Motor neuron (in vitro differentiated cells): ENCODE results near the gene SPATA13. TPM values are rescaled to one million over a fixed set of nuclear protein-coding genes. Genes with fewer than 3 reads are reported as not detected.

Experiments
- ATAC-seq, 8 experiments: fragments of 200-7000 bp; cut with Tn5 transposase; replicated peaks in 6 of 8; 2 replicates each; pipeline ENCODE4 v1.8.0; 2021; ENCODE audit warnings: mild to moderate bottlenecking in 8 of 8, moderate library complexity in 8 of 8
- H3K27ac ChIP-seq, 2 donors: fragments of 250-450 bp; sonication (Bioruptor Pico); 2 replicates each; pipeline ENCODE4 v1.9.0; 2021; ENCODE audit warnings: antibody characterized with exemption in 2 of 2, mild to moderate bottlenecking in 2 of 2, moderate library complexity in 1 of 2
- H3K4me1 ChIP-seq, 2 donors: fragments of 250-450 bp; sonication (Bioruptor Pico); replicated peaks in 1 of 2; 2 replicates each; pipeline ENCODE4 v1.6.1; 2021; ENCODE audit warnings: antibody characterized with exemption in 2 of 2, mild to moderate bottlenecking in 2 of 2, moderate library complexity in 1 of 2
- H3K4me3 ChIP-seq, 5 donors: fragments of 250-450 bp; sonication (Bioruptor Pico); 2 replicates each; pipeline ENCODE4 v1.9.0; 2021; ENCODE audit warnings: antibody characterized with exemption in 5 of 5, mild to moderate bottlenecking in 5 of 5, moderate library complexity in 4 of 5
- WGBS, 10 experiments: fragments of 450-650 bp; shearing (Covaris generic); methylation state at CpG; one replicate each; pipeline ENCODE4 v1.0.0; 2022; 5-methylcytosine and 5-hydroxymethylcytosine counted together
- in situ Hi-C, 9 experiments: fragments of 400-800 bp; cut with MboI; loops; one replicate each; pipeline ENCODE4 v1.15.0; 2021; ENCODE audit warnings: low sequenced_read_pairs in 9 of 9, low pct_unique_long_range_greater_than_20kb in 2 of 9; ENCODE audit not compliant: unreplicated experiment in 9 of 9
- total RNA-seq, 8 experiments: library from RNA; unstranded; fragments of 300-600 nt; gene quantifications; 2 replicates each; pipeline versions ENCODE4 v1.2.3 to v1.2.4, GENCODE V29; 2022

The SPATA13 gene
- total RNA-seq, 8 experiments from 2014 or later = 1.3 to 25.2 (median 8.8) TPM

GRCh38 chr13:24234200-24234915, 73.8 kb downstream of the SPATA13 start:
- in situ Hi-C loops = loop anchor here in 1 of 9 experiments (25.0 kb wide), 1 partner anchor 197 kb away; no protein-coding TSS in a partner anchor
- no peak for ATAC-seq
- H3K4me1 ChIP-seq = peaks cover 0 to 3% of the 10 kb centered on the region in 2 donors
- no peak overlapping the region for H3K27ac ChIP-seq
- no peak overlapping the region for H3K4me3 ChIP-seq
- 46 to 95% (median 75%) methylated on average over 1 to 5 of the region's 5 CpGs; no CpG with 5 or more reads in 2 of the 10 experiments for WGBS, 10 experiments

GRCh38 chr13:24237356-24237755, 76.8 kb downstream of the SPATA13 start:
- Histone ChIP-seq H3K4me1 (peaks cover 0 to 3% of the 10 kb centered on the region in 2 donors), H3K4me3 (no peak overlapping the region), H3K27ac (no peak overlapping the region)
- ATAC-seq = no peak
- in situ Hi-C loops = loop anchor here in 1 of 9 experiments (25.0 kb wide), 1 partner anchor 200 kb away; no protein-coding TSS in a partner anchor
- WGBS, 10 experiments = 67 to 100% (median 100%) methylated on average over 1 of the region's 1 CpG; no CpG with 5 or more reads in 2 of the 10 experiments

GRCh38 chr13:24241336-24241735, 80.8 kb downstream of the SPATA13 start:
- Histone ChIP-seq H3K4me1 (no peaks in the 10 kb centered on the region), H3K27ac (no peak overlapping the region), H3K4me3 (no peak overlapping the region)
- in situ Hi-C loops = loop anchor here in 1 of 9 experiments (25.0 kb wide), 1 partner anchor 204 kb away; no protein-coding TSS in a partner anchor
- 73 to 100% (median 88%) methylated on average over 2 to 9 of the region's 10 CpGs; no CpG with 5 or more reads in 1 of the 10 experiments for WGBS, 10 experiments
- no peak for ATAC-seq

GRCh38 chr13:24242100-24242499, 81.6 kb downstream of the SPATA13 start:
- no peak overlapping the region for H3K27ac ChIP-seq
- ATAC-seq = peak in 3 of 8 experiments; percentile 79 to 90 (median 90)
- H3K4me3 ChIP-seq = no peak overlapping the region
- in situ Hi-C loops = loop anchor here in 1 of 9 experiments (25.0 kb wide), 1 partner anchor 205 kb away; no protein-coding TSS in a partner anchor
- WGBS, 10 experiments = 57 to 100% (median 93%) methylated on average over 1 to 5 of the region's 5 CpGs
- no peaks in the 10 kb centered on the region for H3K4me1 ChIP-seq

GRCh38 chr13:24243302-24243701, 82.8 kb downstream of the SPATA13 start:
- Histone ChIP-seq H3K27ac (no peak overlapping the region), H3K4me1 (no peaks in the 10 kb centered on the region), H3K4me3 (no peak overlapping the region)
- peak in 2 of 8 experiments; percentile 58 to 68 for ATAC-seq
- WGBS, 10 experiments = 71 to 100% (median 100%) methylated on average over 1 of the region's 2 CpGs; no CpG with 5 or more reads in 2 of the 10 experiments
- in situ Hi-C loops = loop anchor here in 1 of 9 experiments (25.0 kb wide), 1 partner anchor 206 kb away; no protein-coding TSS in a partner anchor

- H3K4me1 ChIP-seq = no peaks in the 10 kb centered on the region
- in situ Hi-C loops = loop anchor here in 1 of 9 experiments (25.0 kb wide), 1 partner anchor 208 kb away; no protein-coding TSS in a partner anchor
- WGBS, 10 experiments = 80 to 100% (median 91%) methylated on average over 1 to 6 of the region's 6 CpGs
- no peak for ATAC-seq
- no peak overlapping the region for H3K27ac ChIP-seq
- H3K4me3 ChIP-seq = no peak overlapping the region
Observed at GRCh38 chr13:24244802-24245201, 84.3 kb downstream of the SPATA13 start.

- 20 to 100% (median 87%) methylated on average over 1 to 5 of the region's 5 CpGs; no CpG with 5 or more reads in 2 of the 10 experiments for WGBS, 10 experiments
- H3K4me1 ChIP-seq = peaks cover 0 to 9% of the 10 kb centered on the region in 2 donors
- H3K27ac ChIP-seq = no peak overlapping the region
- no peak overlapping the region for H3K4me3 ChIP-seq
- ATAC-seq = no peak
- in situ Hi-C loops = loop anchor here in 1 of 9 experiments (25.0 kb wide), 1 partner anchor 210 kb away; no protein-coding TSS in a partner anchor
Observed at GRCh38 chr13:24247016-24247415, 86.5 kb downstream of the SPATA13 start.

GRCh38 chr13:24249624-24250023, 89.1 kb downstream of the SPATA13 start:
- 81 to 100% (median 93%) methylated on average over 2 to 6 of the region's 9 CpGs; no CpG with 5 or more reads in 3 of the 10 experiments for WGBS, 10 experiments
- peaks cover 0 to 9% of the 10 kb centered on the region in 2 donors for H3K4me1 ChIP-seq
- no peak overlapping the region for H3K27ac ChIP-seq
- no peak for ATAC-seq
- in situ Hi-C loops = loop anchor here in 1 of 9 experiments (25.0 kb wide), 1 partner anchor 212 kb away; no protein-coding TSS in a partner anchor
- H3K4me3 ChIP-seq = no peak overlapping the region

- 57 to 84% (median 76%) methylated on average over 4 to 7 of the region's 7 CpGs for WGBS, 10 experiments
- ATAC-seq = no peak
Observed at GRCh38 chr13:24250376-24251057, 90.0 kb downstream of the SPATA13 start.

GRCh38 chr13:24251525-24251924, 91.0 kb downstream of the SPATA13 start:
- WGBS, 10 experiments = 74 to 98% (median 83%) methylated on average over 4 to 9 of the region's 17 CpGs; no CpG with 5 or more reads in 5 of the 10 experiments
- H3K27ac ChIP-seq = no peak overlapping the region
- peaks cover 0 to 9% of the 10 kb centered on the region in 2 donors for H3K4me1 ChIP-seq
- H3K4me3 ChIP-seq = no peak overlapping the region
- ATAC-seq = no peak
- in situ Hi-C loops = no loop called here

More at GRCh38 chr13:24250376-24251057, 90.0 kb downstream of the SPATA13 start:
- in situ Hi-C loops = no loop called here
- Histone ChIP-seq H3K4me1 (peaks cover 0 to 9% of the 10 kb centered on the region in 2 donors), H3K27ac (no peak overlapping the region), H3K4me3 (no peak overlapping the region)

GRCh38 chr13:24252136-24252535, 91.6 kb downstream of the SPATA13 start:
- WGBS, 10 experiments = 0 to 96% (median 67%) methylated on average over 1 to 6 of the region's 6 CpGs; no CpG with 5 or more reads in 2 of the 10 experiments
- in situ Hi-C loops = no loop called here

GRCh38 chr13:24253520-24254145, 93.1 kb downstream of the SPATA13 start:
- H3K4me1 ChIP-seq = peaks cover 0 to 9% of the 10 kb centered on the region in 2 donors
- in situ Hi-C loops = no loop called here
- no peak for ATAC-seq
- WGBS, 10 experiments = 78 to 100% (median 96%) methylated on average over 2 to 8 of the region's 9 CpGs; no CpG with 5 or more reads in 2 of the 10 experiments
- H3K4me3 ChIP-seq = no peak overlapping the region
- H3K27ac ChIP-seq = no peak overlapping the region

More at GRCh38 chr13:24252136-24252535, 91.6 kb downstream of the SPATA13 start:
- Histone ChIP-seq H3K27ac (no peak overlapping the region), H3K4me3 (no peak overlapping the region), H3K4me1 (peaks cover 0 to 9% of the 10 kb centered on the region in 2 donors)
- no peak for ATAC-seq
